Measurements from ENCODE around the gene ZNF441.
"Not testable (repeated sequence)": the region's sequence is repeated elsewhere in the genome, so short reads cannot be mapped to it uniquely, and the experiment has no call there.

The ZNF441 gene

DNA sequence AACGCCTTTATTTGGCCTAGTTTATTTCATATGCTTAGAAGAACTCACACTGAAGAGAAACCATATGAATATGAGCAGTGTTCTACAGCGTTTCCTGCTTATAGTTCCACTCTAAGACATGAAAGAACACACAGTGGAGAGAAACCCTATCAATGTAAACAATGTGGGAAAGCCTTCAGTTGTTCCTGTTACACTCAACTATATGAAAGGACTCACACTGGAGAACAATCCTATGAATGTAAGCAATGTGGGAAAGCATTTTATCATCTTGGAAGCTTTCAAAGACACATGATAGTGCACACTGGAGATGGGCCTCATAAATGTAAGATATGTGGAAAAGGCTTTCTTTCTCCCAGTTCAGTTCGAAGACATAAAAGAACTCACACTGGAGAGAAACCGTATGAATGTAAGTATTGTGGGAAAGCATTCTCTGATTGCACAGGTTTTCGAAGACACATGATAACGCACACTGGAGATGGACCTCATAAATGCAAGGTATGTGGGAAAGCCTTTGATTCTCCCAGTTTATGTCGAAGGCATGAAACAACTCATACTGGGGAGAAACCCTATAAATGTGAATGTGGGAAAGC lies 13.7 kb downstream of the ZNF441 start:
- DNase-seq (ENCODE audit: low spot score) = no peak

DNA sequence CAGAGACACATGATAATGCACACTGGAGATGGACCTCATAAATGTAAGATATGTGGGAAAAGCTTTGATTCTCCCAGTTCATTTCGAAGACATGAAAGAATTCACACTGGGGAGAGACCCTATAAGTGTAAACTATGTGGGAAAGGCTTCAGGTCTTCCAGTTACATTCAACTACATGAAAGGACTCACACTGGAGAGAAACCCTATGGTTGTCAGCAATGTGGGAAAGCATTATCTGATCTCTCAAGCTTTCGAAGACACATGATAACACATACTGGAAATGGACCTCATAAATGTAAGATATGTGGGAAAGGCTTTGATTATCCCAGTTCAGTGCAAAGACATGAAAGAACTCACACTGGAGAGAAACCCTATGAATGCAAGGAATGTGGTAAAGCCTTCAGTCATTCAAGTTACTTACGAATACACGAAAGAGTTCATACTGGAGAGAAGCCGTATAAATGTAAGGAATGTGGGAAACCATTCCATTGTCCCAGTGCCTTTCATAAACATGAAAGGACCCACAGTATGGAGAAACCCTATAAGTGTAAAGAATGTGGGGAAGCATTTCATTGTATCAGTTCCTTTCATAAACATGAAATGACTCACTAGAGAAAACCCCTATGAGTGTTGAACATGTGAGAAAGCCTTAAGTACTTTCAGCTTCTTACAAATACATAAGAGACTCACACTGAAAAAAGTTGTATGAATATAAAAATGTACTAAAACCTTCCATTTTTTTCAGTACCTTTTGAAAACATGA lies 14.7 kb downstream of the ZNF441 start:
- DNase-seq (ENCODE audit: low spot score) = no peak

DNA sequence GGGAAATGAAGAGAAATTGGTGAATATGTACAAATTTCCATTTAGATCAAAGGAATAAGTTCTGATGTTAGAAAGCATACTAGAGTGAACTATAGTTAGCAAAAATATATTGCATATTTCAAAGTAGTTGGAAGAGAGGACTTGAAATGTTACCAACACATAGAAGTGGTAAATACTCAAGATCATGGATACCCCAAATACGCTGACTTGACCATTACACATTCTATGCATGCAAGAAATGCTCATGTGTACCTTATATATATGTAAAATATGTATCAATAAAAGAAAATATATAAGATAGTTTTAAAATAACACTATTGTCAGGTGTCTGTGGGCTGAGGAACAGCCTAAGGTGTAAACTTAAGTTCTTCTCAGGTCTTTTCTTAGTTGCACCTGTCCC lies 17.0 kb downstream of the ZNF441 start:
- no peak for DNase-seq (ENCODE audit: low spot score)

- DNase-seq (ENCODE audit: low spot score) = no peak
These were observed 17.6 kb downstream of the ZNF441 start for GRCh38 chr19:11784356-11784755.

DNA sequence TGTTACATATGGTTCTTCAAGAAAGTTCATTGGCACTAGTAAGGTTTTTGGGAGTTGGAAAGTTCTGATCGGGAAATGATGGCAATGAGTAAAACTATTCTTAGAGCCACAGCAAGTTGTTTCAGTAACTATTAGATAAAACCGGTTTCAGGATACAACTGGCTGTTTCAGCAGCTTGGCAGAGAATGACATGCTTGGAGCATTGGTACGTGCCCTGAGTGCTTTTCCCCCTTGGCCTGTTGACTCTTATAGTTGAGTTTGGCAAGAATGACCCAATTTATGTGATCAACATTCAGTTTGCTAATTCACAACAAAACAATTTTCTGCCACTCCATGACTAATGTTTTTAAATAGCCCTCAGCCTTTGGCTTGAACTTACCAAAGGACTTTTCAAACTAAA lies 20.7 kb downstream of the ZNF441 start:
- no peak for DNase-seq (ENCODE audit: low spot score)

- DNase-seq (ENCODE audit: low spot score) = no peak
These were observed 26.1 kb downstream of the ZNF441 start for GRCh38 chr19:11792942-11793341.

- peak; percentile 85 for DNase-seq (ENCODE audit: low spot score)
These were observed 30.7 kb downstream of the ZNF441 start for GRCh38 chr19:11797491-11797890.

- DNase-seq (ENCODE audit: low spot score) = peak; percentile 98
These were observed 31.9 kb downstream of the ZNF441 start, which contains the start of gene ZNF491 for GRCh38 chr19:11798391-11799330. Gene ZNF491, plus strand, starts transcription at chr19:11798523. Its CDS starts 7,431 bp downstream, at chr19:11805954.

GRCh38 chr19:11806354-11807098 lies 39.7 kb downstream of the ZNF441 start:
- no peak for DNase-seq (ENCODE audit: low spot score)

GRCh38 chr19:11807099-11807380 lies 40.2 kb downstream of the ZNF441 start:
- no peak for DNase-seq (ENCODE audit: low spot score)

DNA sequence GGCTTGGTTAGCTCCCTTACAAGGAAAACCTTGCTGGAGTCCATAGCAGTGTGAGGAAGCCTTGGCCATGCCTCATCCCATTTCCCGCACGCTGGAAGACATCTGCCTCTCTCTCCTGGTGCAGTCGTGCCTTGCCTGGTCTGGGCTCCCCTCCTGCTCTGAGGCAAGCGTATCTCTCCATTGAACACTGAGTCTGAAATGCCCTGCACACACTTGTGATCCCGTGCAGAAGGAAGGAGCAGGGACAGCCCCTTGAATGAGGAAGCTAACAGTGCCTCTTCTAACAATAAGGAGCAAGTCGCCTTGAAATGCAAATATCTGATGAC lies 46.9 kb downstream of the ZNF441 start:
- DNase-seq (ENCODE audit: low spot score) = no peak

DNA sequence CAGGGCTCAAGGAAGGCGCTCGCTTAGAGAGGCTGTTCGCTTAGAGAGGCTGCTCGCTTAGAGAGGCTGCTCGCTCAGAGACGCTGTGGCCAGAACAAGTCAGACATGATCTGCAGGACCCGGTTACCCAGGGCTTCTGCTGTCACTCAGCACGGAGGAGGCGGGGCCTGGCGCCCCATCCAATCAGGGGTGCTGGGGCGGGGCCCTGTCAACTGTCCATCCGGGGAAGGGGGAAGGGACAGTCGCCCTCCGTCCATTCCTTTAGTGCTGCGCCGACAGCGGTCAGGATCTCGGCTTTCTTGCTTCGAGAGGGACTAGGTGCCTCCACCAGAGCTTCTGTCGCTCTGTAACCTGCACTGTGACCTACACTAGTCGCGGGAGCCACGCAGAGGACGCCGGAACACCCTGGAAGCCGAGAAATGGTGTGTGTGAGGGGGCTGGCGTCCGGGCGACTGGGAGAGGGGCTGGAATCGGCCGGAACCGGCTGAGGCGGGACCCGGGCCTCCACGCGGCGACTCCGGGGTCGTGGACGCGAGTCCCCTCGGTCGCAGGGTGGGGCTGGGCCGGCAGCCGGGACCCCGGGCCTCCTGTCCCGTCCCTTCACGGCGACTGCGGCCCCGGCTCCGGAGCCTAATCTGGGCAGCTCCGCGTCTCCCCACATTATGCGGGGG lies 47.4 kb downstream of the ZNF441 start, which contains the start of gene ZNF440:
Gene ZNF440 (plus strand): TSS at position 245 of the 671 bp plus-strand sequence. CDS start 175 bp downstream, at position 420.
- DNase-seq (ENCODE audit: low spot score) = peak; percentile 95

DNA sequence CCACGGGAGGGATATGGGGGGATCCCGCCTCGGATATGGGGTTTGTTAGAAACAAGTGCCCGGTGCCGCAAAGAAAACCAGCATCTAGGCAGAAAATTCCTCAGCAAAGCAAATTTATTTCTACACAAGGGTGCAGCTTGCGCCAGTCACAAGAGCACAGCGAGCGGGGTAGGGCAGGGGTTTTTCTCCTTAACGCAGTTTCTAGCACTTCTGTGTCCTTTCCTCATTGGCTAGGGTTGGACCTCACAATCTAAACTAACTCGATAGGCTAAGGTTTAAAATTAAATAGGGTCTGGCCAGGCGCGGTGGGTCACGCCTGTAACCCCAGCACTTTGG lies 47.9 kb downstream of the ZNF441 start:
- no peak for DNase-seq (ENCODE audit: low spot score)

GRCh38 chr19:11821474-11822109 lies 54.8 kb downstream of the ZNF441 start:
- DNase-seq (ENCODE audit: low spot score) = no peak

DNA sequence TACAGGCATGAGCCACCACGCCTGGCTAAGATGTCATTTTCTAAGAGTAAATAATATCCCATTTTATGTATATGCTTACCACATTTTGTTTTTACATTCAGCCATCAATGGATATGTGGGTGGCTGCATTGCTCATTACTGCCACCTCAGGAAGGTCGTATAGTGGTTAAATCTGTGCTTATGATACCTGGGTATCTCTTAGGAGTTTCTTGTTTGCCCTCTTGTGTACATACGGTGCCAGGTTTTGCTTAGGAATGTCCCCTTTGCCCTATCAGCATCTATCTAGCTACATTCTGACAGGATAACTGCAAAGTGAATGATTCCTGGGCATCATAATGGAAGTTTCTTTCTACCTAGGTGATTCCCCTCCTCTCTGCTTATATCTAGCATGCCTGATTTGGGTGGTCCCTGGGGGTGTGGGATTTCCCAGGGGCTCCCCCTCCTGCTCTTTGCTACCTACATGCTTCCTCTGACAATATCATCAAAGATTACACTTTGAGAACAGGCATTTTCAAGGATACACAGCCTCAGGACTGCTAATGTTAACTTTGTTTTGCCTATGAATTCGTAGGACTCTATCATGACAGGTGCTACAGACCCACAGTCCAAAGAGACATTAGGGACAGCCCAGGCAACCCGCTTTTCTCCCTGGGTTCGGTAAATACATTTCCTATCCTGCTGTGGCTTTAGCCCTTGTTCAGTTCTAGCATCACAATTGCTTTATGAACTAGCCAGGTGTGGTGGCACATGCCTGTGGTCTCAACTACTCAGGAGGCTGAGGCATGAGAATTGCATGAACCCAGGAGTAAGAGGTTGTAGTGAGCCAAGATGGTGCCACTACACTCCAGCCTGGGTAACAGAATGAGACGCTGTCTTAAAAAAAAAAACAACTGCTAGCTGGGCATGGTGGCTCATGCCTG lies 62.4 kb downstream of the ZNF441 start:
- not testable (repeated sequence) for DNase-seq (ENCODE audit: low spot score)

DNA sequence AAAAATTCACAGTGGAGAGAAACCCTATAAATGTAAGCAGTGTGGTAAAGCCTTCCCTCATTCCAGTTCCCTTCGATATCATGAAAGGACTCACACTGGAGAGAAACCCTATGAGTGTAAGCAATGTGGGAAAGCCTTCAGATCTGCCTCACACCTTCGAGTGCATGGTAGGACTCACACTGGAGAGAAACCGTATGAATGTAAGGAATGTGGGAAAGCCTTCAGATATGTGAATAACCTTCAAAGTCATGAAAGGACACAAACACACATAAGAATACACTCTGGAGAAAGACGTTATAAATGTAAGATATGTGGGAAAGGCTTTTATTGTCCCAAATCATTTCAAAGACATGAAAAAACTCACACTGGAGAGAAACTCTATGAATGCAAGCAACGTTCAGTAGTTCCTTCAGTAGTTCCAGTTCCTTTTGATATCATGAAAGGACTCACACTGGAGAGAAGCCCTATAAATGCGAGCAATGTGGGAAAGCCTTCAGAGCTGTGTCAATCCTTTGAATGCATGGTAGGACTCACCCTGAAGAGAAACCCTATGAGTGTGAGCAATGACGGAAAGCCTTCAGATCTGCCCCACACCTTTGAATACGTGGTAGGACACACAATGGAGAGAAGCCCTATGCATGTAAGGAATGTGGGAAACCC lies 65.6 kb downstream of the ZNF441 start:
- DNase-seq (ENCODE audit: low spot score) = no peak

DNA sequence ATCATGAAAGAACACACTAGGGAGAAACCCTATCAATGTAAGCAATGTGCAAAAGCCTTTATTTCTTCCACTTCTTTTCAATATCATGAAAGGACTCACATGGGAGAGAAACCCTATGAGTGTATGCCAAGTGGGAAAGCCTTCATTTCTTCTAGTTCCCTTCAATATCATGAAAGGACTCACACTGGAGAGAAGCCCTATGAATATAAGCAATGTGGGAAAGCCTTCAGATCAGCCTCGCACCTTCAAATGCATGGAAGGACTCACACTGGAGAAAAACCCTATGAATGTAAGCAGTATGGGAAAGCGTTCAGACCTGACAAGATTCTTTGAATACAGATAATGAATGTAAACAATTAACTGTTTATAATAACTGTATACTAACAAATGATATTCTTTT lies 66.7 kb downstream of the ZNF441 start:
- DNase-seq (ENCODE audit: low spot score) = no peak

Data from germinal center (tissue), 1 donor.